ENCODE results near the gene PNPLA7.
"Not testable (repeated sequence)": the region's sequence is repeated elsewhere in the genome, so short reads cannot be mapped to it uniquely, and the experiment has no call there.

The PNPLA7 gene

GRCh38 chr9:137516144-137516917 is 33.9 kb downstream of the PNPLA7 start:
- in situ Hi-C loops (cut with MboI; ENCODE audit: low sequenced_read_pairs): no loop called here

DNA sequence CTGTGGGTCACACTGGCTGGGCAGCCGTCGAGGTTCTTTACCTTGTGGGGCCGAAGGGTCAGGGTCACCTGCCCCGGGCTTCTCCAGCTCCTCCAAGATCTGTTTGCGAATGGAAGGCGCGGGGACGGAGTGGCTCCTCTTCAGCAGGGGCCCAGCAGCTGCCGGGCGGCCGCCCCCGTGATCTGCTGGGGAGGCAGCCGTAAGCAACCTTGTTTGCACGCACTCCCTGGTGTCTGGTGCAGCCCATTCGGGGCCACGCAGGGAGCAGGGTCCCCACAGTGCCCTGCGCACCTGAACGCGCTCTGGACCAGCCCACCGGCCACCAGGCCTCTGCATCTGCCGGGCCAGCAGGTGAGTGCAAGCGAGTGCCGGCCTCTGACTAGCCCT is 34.9 kb downstream of the PNPLA7 start:
- in situ Hi-C loops (cut with MboI; ENCODE audit: low sequenced_read_pairs): no loop called here

GRCh38 chr9:137514691-137515337 is 35.4 kb downstream of the PNPLA7 start:
- in situ Hi-C loops (cut with MboI; ENCODE audit: low sequenced_read_pairs): no loop called here

GRCh38 chr9:137513801-137514570 is 36.2 kb downstream of the PNPLA7 start:
- in situ Hi-C loops (cut with MboI; ENCODE audit: low sequenced_read_pairs): not testable (repeated sequence)

- in situ Hi-C loops (cut with MboI; ENCODE audit: low sequenced_read_pairs): not testable (repeated sequence)
These were observed 37.1 kb downstream of the PNPLA7 start for GRCh38 chr9:137513136-137513535.

DNA sequence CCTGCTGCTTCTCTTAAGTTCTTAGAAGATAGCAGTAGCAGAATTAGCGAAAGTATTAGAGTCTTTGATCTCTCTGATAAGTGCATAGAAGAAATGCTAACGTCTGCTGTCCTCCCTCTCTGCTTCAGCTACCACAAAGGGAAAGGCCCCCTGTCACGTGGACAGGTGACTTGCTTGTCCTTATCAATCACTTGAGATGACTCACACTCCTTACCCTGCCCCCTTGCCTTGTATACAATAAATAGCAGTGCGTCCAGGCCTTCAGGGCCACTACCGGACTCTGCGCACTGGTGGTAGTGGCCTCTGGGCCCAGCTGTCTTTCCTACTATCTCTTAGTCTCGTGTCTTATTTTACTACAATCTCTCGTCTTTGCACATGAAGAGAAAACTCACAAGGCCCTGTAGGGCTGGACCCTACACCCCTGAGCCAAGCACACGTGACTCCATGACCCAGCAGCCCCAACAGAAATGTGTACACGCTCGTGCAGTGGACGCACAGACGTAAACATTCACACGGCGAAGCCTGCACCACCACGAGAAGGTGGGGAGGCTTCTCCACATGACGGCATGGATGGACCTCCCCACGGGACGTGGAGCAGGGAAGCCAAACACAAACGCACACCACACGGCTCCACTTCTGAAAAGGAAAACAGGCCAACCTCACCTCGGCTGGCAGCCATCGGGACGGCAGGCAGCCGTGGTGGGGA is 38.3 kb downstream of the PNPLA7 start:
- in situ Hi-C loops (cut with MboI; ENCODE audit: low sequenced_read_pairs): no loop called here

- in situ Hi-C loops (cut with MboI; ENCODE audit: low sequenced_read_pairs): not testable (repeated sequence)
These were observed 39.1 kb downstream of the PNPLA7 start for GRCh38 chr9:137511126-137511525.

- in situ Hi-C loops (cut with MboI; ENCODE audit: low sequenced_read_pairs): no loop called here
These were observed 41.0 kb downstream of the PNPLA7 start for GRCh38 chr9:137509198-137509597.

DNA sequence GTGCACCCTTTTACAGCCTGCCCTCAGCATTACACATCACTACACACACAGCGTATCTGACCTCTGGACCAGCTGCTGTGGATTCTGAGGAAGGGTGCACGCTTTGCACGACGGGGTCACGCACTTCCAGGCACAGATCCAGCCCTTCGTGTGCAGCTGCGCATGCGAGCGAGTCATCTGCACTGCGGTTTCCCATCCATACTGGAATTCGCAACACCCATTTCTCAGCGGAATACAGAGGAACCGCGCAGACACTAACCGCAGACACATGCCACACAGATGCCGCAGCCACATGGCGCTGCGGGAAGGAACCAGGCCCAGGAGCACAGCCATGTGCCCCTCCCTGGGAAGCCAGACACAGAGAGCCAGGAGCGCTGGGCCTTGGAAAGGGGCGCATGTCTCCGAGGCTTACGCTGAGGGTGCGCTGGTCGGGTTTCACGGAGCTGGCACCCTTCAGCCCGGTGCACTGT is 43.5 kb downstream of the PNPLA7 start:
- in situ Hi-C loops (cut with MboI; ENCODE audit: low sequenced_read_pairs): no loop called here

- in situ Hi-C loops (cut with MboI; ENCODE audit: low sequenced_read_pairs): no loop called here
These were observed 43.9 kb downstream of the PNPLA7 start for GRCh38 chr9:137506274-137506673.

DNA sequence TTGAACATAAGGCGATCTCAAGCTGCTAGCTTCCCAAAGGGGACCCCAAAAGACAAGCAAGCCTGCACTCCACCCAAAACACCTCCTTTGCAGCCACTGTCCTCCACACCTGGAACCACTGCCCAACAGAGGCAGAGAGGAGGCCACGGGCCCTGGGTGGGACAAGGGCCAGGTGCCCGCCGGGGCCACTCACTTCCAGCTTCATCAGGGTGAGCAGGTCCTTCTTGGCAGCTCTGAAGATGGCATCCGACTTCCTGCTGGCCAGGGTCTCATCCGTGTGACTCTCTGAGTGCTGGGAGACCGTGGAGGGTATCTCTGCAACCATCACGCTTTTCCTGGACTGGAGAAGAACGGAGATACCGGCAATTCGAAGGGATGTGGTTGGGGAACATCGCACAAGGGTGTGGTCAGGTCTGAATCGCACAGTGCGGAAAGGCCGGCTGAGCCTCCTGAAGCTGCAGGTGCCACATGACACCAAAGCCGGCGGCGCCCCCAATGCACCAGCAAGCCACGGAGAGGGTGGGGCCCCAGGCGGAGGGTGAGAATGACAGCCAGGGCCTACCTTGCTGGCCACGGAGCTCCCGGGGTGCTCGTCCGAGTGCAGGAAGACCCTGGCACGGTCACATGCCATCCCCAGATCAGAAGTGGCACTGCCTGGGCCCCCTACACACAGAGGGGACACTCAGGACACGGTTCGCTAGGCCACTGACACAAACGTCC is 44.6 kb downstream of the PNPLA7 start:
- in situ Hi-C loops (cut with MboI; ENCODE audit: low sequenced_read_pairs): no loop called here

- in situ Hi-C loops (cut with MboI; ENCODE audit: low sequenced_read_pairs): no loop called here
These were observed 45.8 kb downstream of the PNPLA7 start for GRCh38 chr9:137504432-137504777.

- in situ Hi-C loops (cut with MboI; ENCODE audit: low sequenced_read_pairs): no loop called here
These were observed 47.9 kb downstream of the PNPLA7 start for GRCh38 chr9:137502008-137502911.

- in situ Hi-C loops (cut with MboI; ENCODE audit: low sequenced_read_pairs): no loop called here
These were observed 48.7 kb downstream of the PNPLA7 start for GRCh38 chr9:137501457-137501856.

DNA sequence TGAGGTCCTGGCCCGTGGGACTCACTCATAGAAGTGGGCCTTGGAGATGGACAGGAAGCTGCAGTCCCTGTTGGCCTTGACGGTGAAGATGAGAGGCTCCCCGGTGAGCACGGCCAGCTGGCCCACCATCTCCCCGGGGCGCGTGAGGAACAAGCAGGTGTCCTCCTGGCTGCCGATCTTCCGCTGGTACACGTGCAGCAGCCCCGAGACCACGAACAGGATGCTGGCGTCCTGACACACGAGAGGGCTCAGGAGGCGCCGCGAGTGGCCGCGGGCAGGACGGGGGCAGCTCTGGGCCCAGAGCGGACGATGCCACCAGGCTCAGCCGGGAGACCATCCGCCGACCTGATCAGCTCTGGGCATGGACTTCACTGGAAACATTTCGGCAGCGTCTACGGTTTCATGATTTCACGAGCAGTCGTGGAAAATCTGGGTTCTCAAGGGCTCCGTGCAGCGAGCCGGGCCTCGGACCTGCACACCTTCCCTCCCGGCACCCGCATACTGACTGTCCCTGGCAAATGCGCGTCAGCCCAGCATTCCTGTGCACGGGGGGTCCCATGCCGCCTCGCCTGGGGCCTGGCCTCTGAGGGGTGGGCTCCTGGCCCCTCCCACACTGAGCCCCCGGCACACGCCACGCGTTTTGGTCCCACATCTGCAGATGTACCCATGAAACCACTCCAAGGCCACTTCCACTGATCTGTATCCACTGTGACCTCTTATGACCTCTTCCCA is 49.4 kb downstream of the PNPLA7 start:
- in situ Hi-C loops (cut with MboI; ENCODE audit: low sequenced_read_pairs): no loop called here

GRCh38 chr9:137499858-137500661 is 50.1 kb downstream of the PNPLA7 start:
- in situ Hi-C loops (cut with MboI; ENCODE audit: low sequenced_read_pairs): no loop called here

GRCh38 chr9:137499416-137499815 is 50.8 kb downstream of the PNPLA7 start:
- in situ Hi-C loops (cut with MboI; ENCODE audit: low sequenced_read_pairs): no loop called here

- in situ Hi-C loops (cut with MboI; ENCODE audit: low sequenced_read_pairs): no loop called here
These were observed 51.5 kb downstream of the PNPLA7 start for GRCh38 chr9:137498720-137499150.

Measured in HL-60/S4 treated with retinoic acid at 250 ng/mL for 4 days and 3 days (cell line).